Activated CD8-positive, alpha-beta T cell treated with anti-CD3 and anti-CD28 coated beads for 36 hours (primary cell): ENCODE results near the gene ARMH4. TPM values are rescaled to one million over a fixed set of nuclear protein-coding genes. Genes with fewer than 3 reads are reported as not detected.

ENCODE experiments used
- ATAC-seq: fragments of 200-7000 bp; cut with Tn5 transposase; one replicate; pipeline ENCODE4 v1.10.0; 2021; ENCODE audit warnings: mild to moderate bottlenecking, moderate library complexity
- CTCF ChIA-PET: fragments of 350-600 bp; sonication (Branson Sonifier 250); formaldehyde crosslinking; loops from one replicate; lab custom pipeline; 2021; ENCODE audit warnings: antibody characterized with exemption; lab: Charles Lee
- POLR2A ChIA-PET: fragments of 350-600 bp; sonication (Branson Sonifier 250); formaldehyde crosslinking; loops from one replicate; lab custom pipeline; 2021; ENCODE audit warnings: antibody characterized with exemption; lab: Charles Lee
- DNase-seq: peaks from one replicate; pipeline ENCODE4 v3.0.0-alpha.2; 2020
- H3K27ac Mint-ChIP-seq: one replicate; pipeline ENCODE4 v1.8.0; 2021; ENCODE audit warnings: mild to moderate bottlenecking, mixed read lengths
- H3K27me3 Mint-ChIP-seq: one replicate; pipeline ENCODE4 v1.8.0; 2021; ENCODE audit warnings: mixed read lengths
- H3K36me3 Mint-ChIP-seq: one replicate; pipeline ENCODE4 v1.8.0; 2021; ENCODE audit warnings: low read depth, mixed read lengths
- H3K4me1 Mint-ChIP-seq: one replicate; pipeline ENCODE4 v1.8.0; 2021; ENCODE audit warnings: low read depth, mixed read lengths
- H3K4me3 Mint-ChIP-seq: one replicate; pipeline ENCODE4 v1.8.0; 2021; ENCODE audit warnings: mild to moderate bottlenecking, moderate library complexity, mixed read lengths
- H3K9me3 Mint-ChIP-seq: one replicate; pipeline ENCODE4 v1.8.0; 2021; ENCODE audit warnings: mixed read lengths
- intact Hi-C: fragments of 100-400 bp; cut with micrococcal nuclease; formaldehyde crosslinking; loops from one replicate; pipeline ENCODE4 v1.10.0; 2022
- total RNA-seq, 2 experiments: library from RNA; stranded (reverse); gene quantifications; one replicate each; pipeline ENCODE4 v1.2.3, GENCODE V29; 2021
- TF ChIP-seq, protein P1 (sequence below): fragments of 200-600 bp; IDR thresholded peaks from one replicate; pipeline ENCODE4 v1.8.0; 2022; ENCODE audit warnings: antibody characterized with exemption, mild to moderate bottlenecking

ARMH4 gene
- total RNA-seq, 2 experiments from 2014 or later: not detected

DNA sequence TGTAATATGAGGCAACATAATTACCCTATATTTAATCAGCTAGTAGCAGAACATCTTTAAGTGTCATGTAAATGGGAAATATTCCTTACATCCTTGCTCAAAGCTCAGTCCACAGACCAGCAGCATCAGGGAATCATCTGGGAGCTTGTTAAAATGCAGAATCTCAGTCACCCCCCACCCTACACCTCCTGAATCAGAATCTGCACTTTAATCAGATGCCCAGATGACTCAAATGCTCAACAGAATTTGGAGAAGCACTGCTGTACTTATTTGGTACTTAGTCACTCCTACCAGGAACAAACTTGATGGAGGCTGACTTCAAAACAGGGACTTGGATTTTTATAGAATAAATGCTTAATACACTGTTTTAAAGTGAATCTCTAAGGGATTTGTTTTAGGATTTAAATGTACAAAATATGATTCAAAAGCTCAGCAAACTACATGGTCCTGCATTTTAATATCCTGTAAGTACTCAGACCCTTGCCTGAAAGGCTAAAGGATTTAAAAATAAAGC is 96.5 kb downstream of the ARMH4 start:
- TF ChIP-seq, protein P1, sequence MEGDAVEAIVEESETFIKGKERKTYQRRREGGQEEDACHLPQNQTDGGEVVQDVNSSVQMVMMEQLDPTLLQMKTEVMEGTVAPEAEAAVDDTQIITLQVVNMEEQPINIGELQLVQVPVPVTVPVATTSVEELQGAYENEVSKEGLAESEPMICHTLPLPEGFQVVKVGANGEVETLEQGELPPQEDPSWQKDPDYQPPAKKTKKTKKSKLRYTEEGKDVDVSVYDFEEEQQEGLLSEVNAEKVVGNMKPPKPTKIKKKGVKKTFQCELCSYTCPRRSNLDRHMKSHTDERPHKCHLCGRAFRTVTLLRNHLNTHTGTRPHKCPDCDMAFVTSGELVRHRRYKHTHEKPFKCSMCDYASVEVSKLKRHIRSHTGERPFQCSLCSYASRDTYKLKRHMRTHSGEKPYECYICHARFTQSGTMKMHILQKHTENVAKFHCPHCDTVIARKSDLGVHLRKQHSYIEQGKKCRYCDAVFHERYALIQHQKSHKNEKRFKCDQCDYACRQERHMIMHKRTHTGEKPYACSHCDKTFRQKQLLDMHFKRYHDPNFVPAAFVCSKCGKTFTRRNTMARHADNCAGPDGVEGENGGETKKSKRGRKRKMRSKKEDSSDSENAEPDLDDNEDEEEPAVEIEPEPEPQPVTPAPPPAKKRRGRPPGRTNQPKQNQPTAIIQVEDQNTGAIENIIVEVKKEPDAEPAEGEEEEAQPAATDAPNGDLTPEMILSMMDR: no peak
- ATAC-seq: no peak
- intact Hi-C loops: no loop called here
- H3K9me3 Mint-ChIP-seq: no peaks in the 10 kb centered on the region
- H3K4me3 Mint-ChIP-seq: no peak overlapping the region
- DNase-seq: no peak
- H3K27me3 Mint-ChIP-seq: peaks cover 3% of the 10 kb centered on the region
- no peaks in the 10 kb centered on the region for H3K36me3 Mint-ChIP-seq
- ChIA-PET CTCF (interaction anchor here (0.9 to 1.0 kb wide), 2 partner anchors 16 to 54 kb away, joined by 3 read pairs; no protein-coding TSS in a partner anchor), POLR2A (no interaction called here)
- no peaks in the 10 kb centered on the region for H3K4me1 Mint-ChIP-seq
- H3K27ac Mint-ChIP-seq: no peak overlapping the region

DNA sequence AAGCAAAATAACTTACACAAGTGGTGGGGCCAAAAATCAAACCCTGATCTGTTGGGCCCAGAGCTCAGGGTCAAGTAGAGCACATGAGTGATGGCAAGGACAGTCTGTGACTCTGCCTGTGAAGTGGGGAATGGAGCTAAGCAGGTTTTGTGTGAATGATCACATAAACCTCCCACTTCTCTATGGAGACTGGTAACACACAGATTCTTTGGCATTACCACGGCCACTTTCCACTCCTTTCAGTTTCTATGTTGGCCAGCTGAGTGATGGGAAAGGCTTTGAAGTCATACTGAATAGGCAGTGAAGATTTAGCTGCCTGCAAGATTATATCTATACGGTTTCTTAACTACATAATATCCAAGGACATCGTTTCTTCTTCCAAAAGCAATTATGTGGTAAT is 97.9 kb downstream of the ARMH4 start:
- CTCF ChIA-PET: no interaction called here
- ATAC-seq: no peak
- H3K27ac Mint-ChIP-seq: no peak overlapping the region

DNA sequence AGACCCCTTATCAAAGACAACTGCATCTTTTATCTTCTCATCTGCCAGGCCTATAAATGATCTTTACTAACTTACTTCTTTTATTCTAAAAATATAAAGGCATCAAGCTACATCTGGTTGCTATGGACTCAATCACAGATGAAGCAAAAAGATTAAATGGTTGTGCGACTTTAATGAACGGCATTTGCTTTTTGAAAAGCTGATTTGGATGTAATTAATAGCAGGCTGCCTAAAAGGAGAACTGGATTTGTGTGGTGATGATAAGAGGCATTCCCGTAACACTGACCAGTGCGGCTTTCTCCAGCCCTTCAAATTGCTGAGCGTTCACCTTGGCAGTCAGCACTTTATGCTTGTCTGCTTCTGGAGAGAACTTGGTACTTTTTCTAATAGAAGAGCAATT is 103.8 kb downstream of the ARMH4 start:
- H3K27me3 Mint-ChIP-seq: no peaks in the 10 kb centered on the region
- DNase-seq (no peak), ATAC-seq (no peak)
- peaks cover 3% of the 10 kb centered on the region for H3K9me3 Mint-ChIP-seq
- H3K4me1 Mint-ChIP-seq: no peaks in the 10 kb centered on the region
- no peaks in the 10 kb centered on the region for H3K36me3 Mint-ChIP-seq
- CTCF ChIA-PET: interaction anchor here (1.4 kb wide), 1 partner anchor 25 kb away, joined by 4 read pairs; no protein-coding TSS in a partner anchor
- no peak overlapping the region for H3K27ac Mint-ChIP-seq
- no peak overlapping the region for H3K4me3 Mint-ChIP-seq
- intact Hi-C loops: no loop called here
- TF ChIP-seq, protein P1: no peak
- POLR2A ChIA-PET: no interaction called here

More for the DNA sequence above, 97.9 kb downstream of the ARMH4 start:
- no peak for DNase-seq
- POLR2A ChIA-PET: no interaction called here
- no peaks in the 10 kb centered on the region for H3K36me3 Mint-ChIP-seq
- intact Hi-C loops: no loop called here
- no peak overlapping the region for H3K4me3 Mint-ChIP-seq
- TF ChIP-seq, protein P1: no peak
- H3K27me3 Mint-ChIP-seq: peaks cover 3% of the 10 kb centered on the region
- H3K9me3 Mint-ChIP-seq: no peaks in the 10 kb centered on the region
- no peaks in the 10 kb centered on the region for H3K4me1 Mint-ChIP-seq

DNA sequence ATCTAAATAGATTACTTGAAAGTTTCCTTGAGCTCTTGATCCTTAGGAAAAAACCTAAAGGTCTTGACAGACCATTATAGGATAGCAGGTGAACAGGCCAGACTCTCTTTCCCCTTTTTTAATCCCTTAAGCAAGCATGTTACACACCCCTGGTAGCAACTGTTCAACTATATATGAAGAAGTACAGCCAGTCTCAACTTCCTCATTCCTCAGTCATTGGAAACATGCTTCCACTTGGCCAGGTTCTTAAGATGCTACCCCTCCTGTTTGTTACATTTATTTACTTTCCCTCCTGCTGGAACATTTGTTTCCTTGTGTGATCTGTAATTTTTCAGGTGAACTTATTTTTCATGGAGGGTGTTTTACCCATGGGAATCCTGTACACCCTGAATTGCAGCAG is 124.1 kb downstream of the ARMH4 start:
- ChIA-PET POLR2A (no interaction called here), CTCF (no interaction called here)
- intact Hi-C loops: no loop called here
- ATAC-seq (no peak), DNase-seq (no peak)
- TF ChIP-seq, protein P1: no peak
- no peaks in the 10 kb centered on the region for H3K36me3 Mint-ChIP-seq
- H3K9me3 Mint-ChIP-seq: no peaks in the 10 kb centered on the region
- no peak overlapping the region for H3K4me3 Mint-ChIP-seq
- peaks cover 4% of the 10 kb centered on the region for H3K27me3 Mint-ChIP-seq
- no peak overlapping the region for H3K27ac Mint-ChIP-seq
- H3K4me1 Mint-ChIP-seq: no peaks in the 10 kb centered on the region

DNA sequence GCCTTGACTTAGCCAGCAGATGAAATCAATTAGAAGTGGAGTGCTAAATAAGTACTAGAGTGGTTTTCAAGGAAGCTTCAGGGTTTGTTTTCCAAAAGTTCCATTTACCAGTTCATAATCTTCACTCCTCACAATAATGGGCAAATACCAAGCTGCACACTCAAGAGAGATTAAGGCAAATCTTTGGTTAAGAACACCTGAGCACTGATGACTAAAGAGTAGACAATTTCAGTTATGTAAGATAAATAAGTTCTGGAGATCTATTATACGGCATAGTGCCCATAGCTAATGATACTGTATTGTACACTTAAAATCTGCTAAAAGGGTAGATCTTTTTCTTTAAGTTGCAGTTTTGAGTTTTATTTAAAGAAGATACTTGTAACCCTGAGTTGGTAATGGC is 125.0 kb downstream of the ARMH4 start:
- CTCF ChIA-PET: no interaction called here
- TF ChIP-seq, protein P1: no peak
- POLR2A ChIA-PET: no interaction called here
- Mint-ChIP-seq H3K27me3 (peaks cover 4% of the 10 kb centered on the region), H3K4me1 (no peaks in the 10 kb centered on the region), H3K36me3 (no peaks in the 10 kb centered on the region), H3K27ac (no peak overlapping the region), H3K9me3 (no peaks in the 10 kb centered on the region), H3K4me3 (no peak overlapping the region)
- intact Hi-C loops: no loop called here
- ATAC-seq: no peak
- DNase-seq: no peak
